K562 (cell line): ENCODE measurements around the gene RNF168. TPM values are rescaled to one million over a fixed set of nuclear protein-coding genes. Genes with fewer than 3 reads are reported as not detected.
A peak's percentile ranks its signal among the peaks of the same experiment; 100 is the strongest.

Source experiments
- ARID1B ChIP-seq: fragments of 450-650 bp; IDR thresholded peaks from 2 replicates; pipeline ENCODE4 v1.6.1; 2016; ENCODE audit warnings: antibody characterized with exemption, mild to moderate bottlenecking, inconsistent platforms
- BDP1 ChIP-seq: IDR thresholded peaks from 3 replicates; pipeline ENCODE4 v1.6.1; 2011; ENCODE audit not compliant: insufficient read length, insufficient read depth
- CBFB ChIP-seq: sonication (generic); formaldehyde crosslinking; IDR thresholded peaks from 2 replicates; pipeline ENCODE4 v1.4.0; 2020; ENCODE audit warnings: mild to moderate bottlenecking, missing genetic modification reagents
- LEF1 ChIP-seq: fragments of 450-650 bp; IDR thresholded peaks from 2 replicates; pipeline ENCODE4 v1.6.1; 2016; ENCODE audit warnings: mild to moderate bottlenecking
- NR2F6 ChIP-seq: fragments of 450-650 bp; formaldehyde crosslinking; IDR thresholded peaks from 2 replicates; pipeline ENCODE4 v1.4.0; 2020; ENCODE audit warnings: mild to moderate bottlenecking
- POLR2G ChIP-seq: fragments of 200-400 bp; formaldehyde crosslinking; IDR thresholded peaks from 2 replicates; pipeline ENCODE4 v1.6.1; 2017; ENCODE audit warnings: low read depth, mild to moderate bottlenecking, antibody characterized with exemption, low read length, moderate library complexity
- PRPF4 ChIP-seq: fragments of 200-400 bp; formaldehyde crosslinking; IDR thresholded peaks from one replicate; pipeline ENCODE4 v1.6.1; 2017; ENCODE audit warnings: low read length, low read depth, mild to moderate bottlenecking; ENCODE audit not compliant: insufficient read depth, poor library complexity, severe bottlenecking
- SNIP1 ChIP-seq: fragments of 450-650 bp; IDR thresholded peaks from 2 replicates; pipeline ENCODE4 v1.7.1; 2017; ENCODE audit warnings: low read depth, mild to moderate bottlenecking
- YBX1 ChIP-seq: fragments of 450-650 bp; IDR thresholded peaks from 2 replicates; pipeline ENCODE4 v1.7.1; 2016; ENCODE audit warnings: mild to moderate bottlenecking
- ZBTB2 ChIP-seq: fragments of 450-650 bp; IDR thresholded peaks from 2 replicates; pipeline ENCODE4 v1.6.1; 2016; ENCODE audit warnings: antibody characterized with exemption
- ZBTB9 ChIP-seq: fragments of 450-650 bp; formaldehyde crosslinking; IDR thresholded peaks from 2 replicates; pipeline ENCODE4 v1.4.0; 2020; ENCODE audit warnings: mild to moderate bottlenecking, moderate library complexity
- ZNF134 ChIP-seq: fragments of 250-450 bp; sonication (Bioruptor Pico); conservative IDR thresholded peaks from 2 replicates; pipeline ENCODE4 v1.4.0; 2020
- ZNF146 ChIP-seq: IDR thresholded peaks from one replicate; pipeline ENCODE4 v1.6.1; 2018; ENCODE audit warnings: missing compliant biosample characterization; ENCODE audit not compliant: unreplicated experiment
- ZNF584 ChIP-seq: fragments of 200-800 bp; sonication (Bioruptor generic); IDR thresholded peaks from 2 replicates; pipeline ENCODE4 v1.6.1; 2016; ENCODE audit warnings: low read depth, mild to moderate bottlenecking, missing genetic modification characterization, missing compliant biosample characterization
- polyA plus RNA-seq, 8 experiments: library from polyadenylated mRNA; depleted of rRNA in 4 of 8; stranded (reverse) in 5 of 8; unstranded in 3 of 8; fragments of >200 nt; fragmentation: Nextera tagmentation in 2 of 8; fragmentation: Illumina TruSeq in 1 of 8; extraction: Ambion mirVana in 2 of 8; extraction: Trizol in 1 of 8; gene quantifications; 2 replicates each; pipeline versions ENCODE4 v1.2.1 to v1.2.3, GENCODE V29; 2011 to 2014; ENCODE audit warnings: inconsistent platforms in 1 of 8, missing spikeins in 1 of 8
- total RNA-seq, 7 experiments: library from RNA; depleted of rRNA in 6 of 7; stranded (reverse); fragments of >200 nt in 6 of 7; fragmentation: Illumina TruSeq in 2 of 7; extraction: Trizol in 2 of 7; gene quantifications; 2 replicates each; pipeline versions ENCODE4 v1.2.1 to v1.2.3, GENCODE V29; 2011 to 2021; ENCODE audit warnings: low replicate concordance in 1 of 7
- TF ChIP-seq, protein P1 (sequence below): fragments of 250-450 bp; sonication (Bioruptor Pico); IDR thresholded peaks from 2 replicates; pipeline ENCODE4 v1.6.1; 2021; ENCODE audit warnings: mild to moderate bottlenecking
- TF ChIP-seq, protein P2 (sequence below), 2 experiments: fragments of 150-350 bp in 1 of 2; IDR thresholded peaks; 2 replicates each; pipeline ENCODE4 v1.6.1; 2012 to 2016; ENCODE audit warnings: low read depth in 2 of 2, low read length in 2 of 2, mild to moderate bottlenecking in 1 of 2, moderate library complexity in 1 of 2
- TF ChIP-seq, protein P3 (sequence below): fragments of 450-650 bp; IDR thresholded peaks from 2 replicates; pipeline ENCODE4 v1.6.1; 2016; ENCODE audit warnings: mild to moderate bottlenecking
- TF ChIP-seq, protein P4 (sequence below): fragments of 250-450 bp; sonication (Bioruptor Pico); IDR thresholded peaks from 2 replicates; pipeline ENCODE4 v1.8.0; 2021; ENCODE audit warnings: moderate library complexity, mild to moderate bottlenecking, inconsistent platforms

RNF168 gene
- total and polyA plus RNA-seq, 9 of the 15 experiments (the other 6 are each of a cell fraction or from before 2014, with no cell fraction given): 6.0 to 32.1 (median 16.6) TPM

DNA sequence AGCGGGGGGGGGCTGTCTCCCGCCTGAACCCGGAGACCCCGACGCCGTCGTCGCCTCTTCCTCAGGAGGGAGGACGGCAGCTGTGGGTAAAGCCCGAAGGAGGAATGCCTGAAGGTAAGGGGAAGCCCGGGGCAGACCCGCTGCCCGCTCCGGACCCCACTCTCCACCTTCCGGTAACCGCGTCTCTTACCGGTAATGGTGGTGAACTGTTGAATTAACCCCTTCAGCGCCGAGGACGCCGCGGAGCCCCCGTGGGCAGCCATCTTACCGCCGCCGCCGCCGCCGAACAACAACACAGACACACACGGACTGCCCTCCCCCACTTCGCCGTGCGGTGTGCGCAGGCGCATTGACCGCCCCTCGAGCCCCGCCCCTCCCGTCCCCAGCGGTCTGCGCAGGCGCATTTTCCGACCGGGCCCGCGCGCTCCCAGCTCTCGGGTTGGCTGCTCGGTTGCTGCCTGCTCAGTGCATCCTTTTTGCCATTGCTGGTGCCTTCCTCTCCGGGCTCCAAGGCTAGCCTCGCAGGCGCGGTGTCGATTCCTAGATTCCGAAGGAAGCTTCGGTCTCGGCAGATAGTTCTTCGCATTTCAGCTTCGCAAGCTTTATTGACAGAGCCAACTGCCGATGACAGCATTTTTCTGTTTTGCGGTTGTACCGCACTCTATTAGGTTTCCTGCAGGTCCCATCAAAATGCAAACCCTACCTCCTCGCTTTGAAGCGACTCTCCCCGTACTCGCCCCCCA is 71.3 kb downstream of the RNF168 start, which contains the start of gene UBXN7 (continued):
- TF ChIP-seq, protein P1, sequence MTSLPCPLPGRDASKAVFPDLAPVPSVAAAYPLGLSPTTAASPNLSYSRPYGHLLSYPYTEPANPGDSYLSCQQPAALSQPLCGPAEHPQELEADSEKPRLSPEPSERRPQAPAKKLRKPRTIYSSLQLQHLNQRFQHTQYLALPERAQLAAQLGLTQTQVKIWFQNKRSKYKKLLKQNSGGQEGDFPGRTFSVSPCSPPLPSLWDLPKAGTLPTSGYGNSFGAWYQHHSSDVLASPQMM (CRISPR knock-in tag): no peak
- TF ChIP-seq ZBTB9 (CRISPR knock-in tag) (no peak), YBX1 (no peak), ARID1B (no peak), NR2F6 (CRISPR knock-in tag) (no peak), LEF1 (no peak), ZNF146 (CRISPR knock-in tag) (no peak), SNIP1 (no peak), PRPF4 (no peak), BDP1 (no peak), ZNF584 (CRISPR knock-in tag) (no peak), POLR2G (peak; percentile 91), CBFB (CRISPR knock-in tag) (no peak), ZNF134 (CRISPR knock-in tag) (no peak), ZBTB2 (peak; percentile 88)
- TF ChIP-seq, protein P2, sequence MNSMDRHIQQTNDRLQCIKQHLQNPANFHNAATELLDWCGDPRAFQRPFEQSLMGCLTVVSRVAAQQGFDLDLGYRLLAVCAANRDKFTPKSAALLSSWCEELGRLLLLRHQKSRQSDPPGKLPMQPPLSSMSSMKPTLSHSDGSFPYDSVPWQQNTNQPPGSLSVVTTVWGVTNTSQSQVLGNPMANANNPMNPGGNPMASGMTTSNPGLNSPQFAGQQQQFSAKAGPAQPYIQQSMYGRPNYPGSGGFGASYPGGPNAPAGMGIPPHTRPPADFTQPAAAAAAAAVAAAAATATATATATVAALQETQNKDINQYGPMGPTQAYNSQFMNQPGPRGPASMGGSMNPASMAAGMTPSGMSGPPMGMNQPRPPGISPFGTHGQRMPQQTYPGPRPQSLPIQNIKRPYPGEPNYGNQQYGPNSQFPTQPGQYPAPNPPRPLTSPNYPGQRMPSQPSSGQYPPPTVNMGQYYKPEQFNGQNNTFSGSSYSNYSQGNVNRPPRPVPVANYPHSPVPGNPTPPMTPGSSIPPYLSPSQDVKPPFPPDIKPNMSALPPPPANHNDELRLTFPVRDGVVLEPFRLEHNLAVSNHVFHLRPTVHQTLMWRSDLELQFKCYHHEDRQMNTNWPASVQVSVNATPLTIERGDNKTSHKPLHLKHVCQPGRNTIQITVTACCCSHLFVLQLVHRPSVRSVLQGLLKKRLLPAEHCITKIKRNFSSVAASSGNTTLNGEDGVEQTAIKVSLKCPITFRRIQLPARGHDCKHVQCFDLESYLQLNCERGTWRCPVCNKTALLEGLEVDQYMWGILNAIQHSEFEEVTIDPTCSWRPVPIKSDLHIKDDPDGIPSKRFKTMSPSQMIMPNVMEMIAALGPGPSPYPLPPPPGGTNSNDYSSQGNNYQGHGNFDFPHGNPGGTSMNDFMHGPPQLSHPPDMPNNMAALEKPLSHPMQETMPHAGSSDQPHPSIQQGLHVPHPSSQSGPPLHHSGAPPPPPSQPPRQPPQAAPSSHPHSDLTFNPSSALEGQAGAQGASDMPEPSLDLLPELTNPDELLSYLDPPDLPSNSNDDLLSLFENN (IDR thresholded peaks at IDR 0.05; ENCODE audit: low read depth in 2 of 2, low read length in 2 of 2): 0 out of 4 replicates have a peak, but pooled peaks of 1 of the 2 experiments have one; percentile 38
- TF ChIP-seq, protein P3, sequence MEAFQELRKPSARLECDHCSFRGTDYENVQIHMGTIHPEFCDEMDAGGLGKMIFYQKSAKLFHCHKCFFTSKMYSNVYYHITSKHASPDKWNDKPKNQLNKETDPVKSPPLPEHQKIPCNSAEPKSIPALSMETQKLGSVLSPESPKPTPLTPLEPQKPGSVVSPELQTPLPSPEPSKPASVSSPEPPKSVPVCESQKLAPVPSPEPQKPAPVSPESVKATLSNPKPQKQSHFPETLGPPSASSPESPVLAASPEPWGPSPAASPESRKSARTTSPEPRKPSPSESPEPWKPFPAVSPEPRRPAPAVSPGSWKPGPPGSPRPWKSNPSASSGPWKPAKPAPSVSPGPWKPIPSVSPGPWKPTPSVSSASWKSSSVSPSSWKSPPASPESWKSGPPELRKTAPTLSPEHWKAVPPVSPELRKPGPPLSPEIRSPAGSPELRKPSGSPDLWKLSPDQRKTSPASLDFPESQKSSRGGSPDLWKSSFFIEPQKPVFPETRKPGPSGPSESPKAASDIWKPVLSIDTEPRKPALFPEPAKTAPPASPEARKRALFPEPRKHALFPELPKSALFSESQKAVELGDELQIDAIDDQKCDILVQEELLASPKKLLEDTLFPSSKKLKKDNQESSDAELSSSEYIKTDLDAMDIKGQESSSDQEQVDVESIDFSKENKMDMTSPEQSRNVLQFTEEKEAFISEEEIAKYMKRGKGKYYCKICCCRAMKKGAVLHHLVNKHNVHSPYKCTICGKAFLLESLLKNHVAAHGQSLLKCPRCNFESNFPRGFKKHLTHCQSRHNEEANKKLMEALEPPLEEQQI: no peak
- TF ChIP-seq, protein P4, sequence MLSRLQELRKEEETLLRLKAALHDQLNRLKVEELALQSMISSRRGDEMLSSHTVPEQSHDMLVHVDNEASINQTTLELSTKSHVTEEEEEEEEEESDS (CRISPR knock-in tag): no peak
